Activated naive CD4-positive, alpha-beta T cell treated with anti-CD3 and anti-CD28 coated beads, Interleukin-2, amount 50 U/mL, for 72 hours (primary cell): Measurements from ENCODE around the gene SAMHD1. TPM values are rescaled to one million over a fixed set of nuclear protein-coding genes. Genes with fewer than 3 reads are reported as not detected.

ENCODE experiments used
- total RNA-seq, 2 donors: library from RNA; stranded (reverse); gene quantifications; one replicate each; pipeline ENCODE4 v1.2.3, GENCODE V29; 2022

The SAMHD1 gene
- total RNA-seq, 2 donors from 2014 or later: 50.2 to 56.3 TPM

Other genes starting within 250 kb of the SAMHD1 start
- 10 to 100 TPM; 28.8 to 42.1 TPM for gene NDRG3, start 205.6 kb downstream of the SAMHD1 start, total RNA-seq
- 10 to 100 TPM; 29.3 to 37.8 TPM for gene DSN1, start 177.9 kb downstream of the SAMHD1 start, total RNA-seq
- gene TLDC2, start 75.6 kb downstream of the SAMHD1 start, total RNA-seq: not detected
- 10 to 100 TPM; 27.2 to 43.6 TPM for gene RBL1, start 144.3 kb upstream of the SAMHD1 start, total RNA-seq
- 100 to 1,000 TPM; 104 to 132 TPM for gene RPN2, start 227.6 kb upstream of the SAMHD1 start, total RNA-seq
- gene MROH8, start 227.8 kb upstream of the SAMHD1 start, total RNA-seq: 1 to 10 TPM in 1 of 2 donors, under 1 TPM in 1; 0.27 to 3.3 TPM